ENCODE measurements around the gene PSME3IP1.
"Not testable (repeated sequence)": the region's sequence is repeated elsewhere in the genome, so short reads cannot be mapped to it uniquely, and the experiment has no call there.

Gene PSME3IP1, protein sequence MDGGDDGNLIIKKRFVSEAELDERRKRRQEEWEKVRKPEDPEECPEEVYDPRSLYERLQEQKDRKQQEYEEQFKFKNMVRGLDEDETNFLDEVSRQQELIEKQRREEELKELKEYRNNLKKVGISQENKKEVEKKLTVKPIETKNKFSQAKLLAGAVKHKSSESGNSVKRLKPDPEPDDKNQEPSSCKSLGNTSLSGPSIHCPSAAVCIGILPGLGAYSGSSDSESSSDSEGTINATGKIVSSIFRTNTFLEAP

DNA sequence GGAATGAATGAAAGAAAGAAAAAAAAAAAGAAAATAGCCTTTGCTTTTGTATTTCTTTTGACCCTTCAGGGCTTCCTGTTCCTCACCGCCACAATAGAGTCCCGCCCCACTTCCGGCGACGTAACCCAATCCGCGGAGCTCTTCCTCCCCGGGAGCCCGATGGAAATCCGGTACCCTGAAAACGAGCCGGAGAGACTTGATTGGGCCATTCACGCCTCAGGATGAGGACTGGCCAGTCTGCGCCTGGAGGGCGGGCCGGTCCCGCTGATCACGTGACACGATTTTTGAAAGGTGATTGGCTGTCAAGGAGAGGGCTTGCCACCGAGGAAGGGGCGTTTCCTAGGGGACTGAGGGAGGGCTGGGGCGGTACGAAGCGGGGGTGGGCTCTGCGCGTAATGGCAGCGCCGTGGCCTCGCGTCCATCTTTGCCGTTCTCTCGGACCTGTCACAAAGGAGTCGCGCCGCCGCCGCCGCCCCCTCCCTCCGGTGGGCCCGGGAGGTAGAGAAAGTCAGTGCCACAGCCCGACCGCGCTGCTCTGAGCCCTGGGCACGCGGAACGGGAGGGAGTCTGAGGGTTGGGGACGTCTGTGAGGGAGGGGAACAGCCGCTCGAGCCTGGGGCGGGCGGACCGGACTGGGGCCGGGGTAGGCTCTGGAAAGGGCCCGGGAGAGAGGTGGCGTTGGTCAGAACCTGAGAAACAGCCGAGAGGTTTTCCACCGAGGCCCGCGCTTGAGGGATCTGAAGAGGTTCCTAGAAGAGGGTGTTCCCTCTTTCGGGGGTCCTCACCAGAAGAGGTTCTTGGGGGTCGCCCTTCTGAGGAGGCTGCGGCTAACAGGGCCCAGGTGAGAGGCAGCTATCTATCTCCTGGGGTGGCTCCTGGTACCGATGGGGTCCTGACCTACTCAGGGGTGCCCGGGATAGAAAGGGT lies at the start of gene PSME3IP1, which contains the start of gene RSPRY1:
TSS of gene PSME3IP1 (minus strand) at position 95 of the 927 bp plus-strand sequence. CDS start 12,185 bp downstream, outside the sequence.
TSS of gene RSPRY1 (plus strand) at position 385 of the 927 bp plus-strand sequence. CDS start 18,330 bp downstream, outside the sequence.
- peak; percentile 100 for DNase-seq (ENCODE audit: low spot score)

DNA sequence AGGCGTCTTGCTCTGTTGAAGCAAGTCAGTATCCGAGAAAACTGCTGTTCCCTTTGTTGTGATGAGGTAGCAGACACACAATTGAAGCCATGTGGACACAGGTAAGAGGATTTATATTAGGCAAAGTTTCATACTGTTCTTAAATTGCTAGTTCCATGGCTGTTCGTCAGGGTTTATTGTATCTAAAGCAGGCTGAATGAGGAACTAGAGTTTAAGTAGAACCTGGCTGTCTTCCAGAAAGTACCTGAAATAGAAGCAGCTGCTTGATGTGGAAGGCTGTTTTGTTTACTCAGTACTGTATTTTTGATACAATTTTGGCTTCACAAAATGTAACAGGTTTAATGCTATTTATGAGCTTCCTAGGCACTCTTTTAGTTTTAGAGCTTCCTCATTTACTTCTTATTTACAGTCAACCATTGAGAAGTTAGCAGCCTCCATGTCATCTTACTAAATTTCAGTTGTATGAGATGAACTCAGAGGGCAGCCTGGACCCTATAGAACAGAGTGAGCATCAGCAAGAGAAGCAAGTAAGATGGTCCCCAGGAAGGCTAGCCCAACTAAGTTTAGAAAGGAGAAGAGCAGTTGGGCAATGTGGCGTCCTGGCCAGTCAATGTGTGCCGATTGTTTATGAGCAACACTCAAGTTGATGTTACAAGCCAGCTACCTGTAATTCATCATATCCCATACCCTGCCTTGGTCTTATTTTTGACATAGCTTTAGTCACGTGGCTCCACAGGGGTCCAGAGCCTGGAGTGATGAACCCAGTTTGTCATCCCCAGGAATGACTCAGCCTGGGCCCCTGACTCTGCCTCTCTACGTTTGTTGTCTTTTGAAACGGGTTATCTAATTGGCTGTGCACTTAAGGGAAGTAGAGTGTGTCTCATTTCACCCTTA lies 49.5 kb upstream of the PSME3IP1 start:
- no peak for DNase-seq (ENCODE audit: low spot score)

DNA sequence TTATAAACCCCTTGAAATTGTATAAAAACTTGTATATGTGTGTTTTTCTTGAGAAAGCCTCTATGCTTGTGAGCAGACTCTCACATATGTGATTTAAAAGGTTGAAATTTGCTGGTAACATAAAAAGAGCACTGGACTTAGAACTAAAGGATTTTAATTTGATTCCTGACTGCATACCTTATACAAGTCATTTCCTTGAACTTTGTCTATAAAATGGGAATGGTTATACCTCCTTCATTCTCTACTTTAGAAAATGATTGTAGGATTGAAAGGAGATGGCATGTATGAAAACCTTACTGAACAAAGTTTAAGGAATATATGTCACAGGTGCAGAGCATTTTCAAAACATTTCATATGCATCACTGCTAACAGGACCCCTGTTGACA lies 48.9 kb upstream of the PSME3IP1 start:
- DNase-seq (ENCODE audit: low spot score): no peak

DNA sequence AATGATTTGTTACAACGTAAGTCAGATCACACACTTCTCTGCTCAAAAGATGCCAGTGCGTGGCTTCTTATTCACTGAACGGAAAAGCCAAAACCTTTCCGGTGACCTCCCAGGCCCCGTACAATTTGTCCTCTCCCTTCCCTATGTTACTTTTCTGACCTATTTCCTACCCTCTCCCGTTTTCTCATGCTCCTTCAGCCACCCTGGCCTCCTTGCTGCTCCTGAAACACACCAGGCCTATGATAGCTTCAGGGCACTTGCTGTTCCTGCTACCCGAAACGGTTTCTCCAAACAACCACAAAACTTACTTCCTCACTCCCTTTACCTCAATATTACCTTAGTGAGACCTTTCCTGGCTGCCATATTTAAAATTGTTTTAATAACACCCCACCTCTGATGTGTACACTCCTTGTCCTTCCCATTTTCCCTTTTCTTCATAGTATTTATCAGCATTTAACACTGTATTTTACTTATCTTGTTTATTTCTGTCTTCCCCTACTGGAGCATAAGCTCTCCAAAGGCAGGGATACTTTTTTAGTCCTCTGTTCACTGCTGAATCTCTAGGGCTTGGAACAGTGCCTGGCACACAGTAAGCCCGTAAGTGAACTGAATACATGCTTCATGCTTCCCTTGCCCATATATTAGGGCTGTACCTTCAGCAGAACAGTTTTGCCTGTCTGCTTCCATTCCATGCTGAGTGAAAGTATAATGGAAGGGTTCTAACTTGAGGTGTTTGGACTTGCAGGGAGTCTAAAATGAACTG lies 48.3 kb upstream of the PSME3IP1 start:
- DNase-seq (ENCODE audit: low spot score): no peak

DNA sequence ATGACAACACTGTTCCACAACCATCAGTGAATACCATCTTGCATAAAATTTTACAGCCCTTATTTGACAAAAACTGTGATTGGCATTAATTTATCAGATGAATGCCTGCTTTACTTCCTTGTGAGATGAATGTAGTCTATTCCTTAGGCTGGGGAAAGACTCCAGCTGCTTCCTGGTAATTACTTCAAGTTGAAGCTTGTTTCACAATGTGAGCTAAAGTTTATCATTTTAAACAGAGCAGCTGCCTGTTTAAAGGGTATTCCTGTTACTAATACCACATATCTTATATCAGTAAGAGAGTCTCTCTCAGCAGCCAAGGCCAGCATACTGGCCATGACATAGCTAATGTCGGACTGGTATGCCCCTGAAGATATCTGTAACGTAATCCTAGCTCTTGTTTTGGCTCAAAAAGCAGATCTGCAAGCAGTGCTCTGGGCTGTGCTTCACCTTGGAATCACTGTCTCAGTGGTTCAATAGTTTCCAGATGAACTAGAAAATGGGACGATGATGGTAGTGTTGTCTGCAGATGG lies 46.0 kb upstream of the PSME3IP1 start:
- DNase-seq (ENCODE audit: low spot score): no peak

DNA sequence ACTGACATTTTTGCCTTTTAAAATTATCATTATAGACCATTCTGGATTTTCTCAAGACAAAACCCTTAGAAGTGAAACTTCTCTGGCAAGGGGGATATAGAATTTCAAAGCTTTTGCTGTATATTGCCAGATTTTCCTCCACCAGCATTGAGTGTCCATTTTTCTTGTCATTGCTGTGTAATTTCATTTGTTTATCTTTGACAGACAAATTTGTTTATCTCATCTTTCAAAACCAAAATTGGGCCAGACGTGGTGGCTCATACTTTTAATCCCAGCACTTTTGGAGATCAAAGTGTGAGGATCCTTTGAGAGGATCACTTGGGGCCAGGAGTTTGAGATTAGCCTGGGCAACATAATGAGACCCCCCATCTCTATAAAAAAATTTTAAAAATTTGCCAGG lies 43.2 kb upstream of the PSME3IP1 start:
- no peak for DNase-seq (ENCODE audit: low spot score)

- DNase-seq (ENCODE audit: low spot score): no peak
Observed at GRCh38 chr16:57226701-57227621, 41.1 kb upstream of the PSME3IP1 start.

GRCh38 chr16:57225978-57226377 lies 40.1 kb upstream of the PSME3IP1 start:
- no peak for DNase-seq (ENCODE audit: low spot score)

DNA sequence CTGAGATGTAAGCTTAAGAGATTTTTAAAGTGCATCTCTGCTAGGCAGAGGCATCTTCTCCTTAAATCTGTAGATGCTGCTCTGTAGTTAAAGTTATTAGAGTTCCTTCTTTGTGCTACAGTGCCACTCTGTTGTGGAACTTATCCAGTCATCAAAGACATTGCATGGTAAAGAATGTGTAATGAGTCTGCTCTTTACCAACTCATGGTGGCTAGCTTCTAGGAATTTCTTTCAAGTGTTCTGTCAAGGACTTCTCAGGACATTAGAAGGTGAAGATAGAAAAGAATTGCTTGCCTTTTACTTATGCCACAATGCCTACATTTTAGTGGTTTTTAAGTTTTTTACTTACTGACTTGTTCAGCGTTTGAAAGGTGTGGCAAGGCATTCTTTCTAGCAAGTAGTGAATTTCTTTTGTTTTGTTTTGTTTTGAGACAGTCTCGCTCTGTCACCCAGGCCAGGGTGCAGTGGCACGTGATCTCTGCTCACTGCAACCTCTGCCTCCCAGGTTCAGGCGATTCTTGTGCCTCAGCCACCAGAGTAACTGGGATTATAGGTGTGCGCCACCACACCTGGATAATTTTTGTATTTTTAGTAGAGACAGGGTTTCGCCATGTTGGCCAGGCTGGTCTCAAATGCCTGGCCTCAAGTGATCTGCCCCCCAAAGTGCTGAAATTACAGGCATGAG lies 39.0 kb upstream of the PSME3IP1 start:
- DNase-seq (ENCODE audit: low spot score): no peak

GRCh38 chr16:57223057-57223456 lies 37.2 kb upstream of the PSME3IP1 start:
- no peak for DNase-seq (ENCODE audit: low spot score)

GRCh38 chr16:57216968-57217367 lies 31.1 kb upstream of the PSME3IP1 start:
- DNase-seq (ENCODE audit: low spot score): no peak

GRCh38 chr16:57213462-57213861 lies 27.6 kb upstream of the PSME3IP1 start:
- no peak for DNase-seq (ENCODE audit: low spot score)

DNA sequence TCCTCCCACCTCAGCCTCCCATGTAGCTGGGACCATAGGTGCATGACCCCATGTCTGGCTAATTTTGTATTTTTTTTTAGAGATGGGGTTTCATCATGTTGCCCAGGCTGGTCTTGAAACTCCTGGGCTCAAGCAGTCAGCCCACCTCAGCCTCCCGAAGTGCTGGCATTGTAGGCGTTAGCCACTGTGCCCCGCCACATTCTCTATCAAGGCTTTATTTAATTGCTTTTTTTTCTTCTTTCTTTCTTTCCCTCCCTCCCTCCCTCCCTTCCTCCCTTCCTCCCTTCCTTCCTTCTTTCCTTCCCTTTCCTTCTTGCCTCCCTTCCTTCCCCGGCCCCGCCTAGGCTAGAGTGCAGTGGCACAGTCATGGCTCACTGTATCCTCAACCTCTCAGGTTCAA lies 23.9 kb upstream of the PSME3IP1 start:
- no peak for DNase-seq (ENCODE audit: low spot score)

DNA sequence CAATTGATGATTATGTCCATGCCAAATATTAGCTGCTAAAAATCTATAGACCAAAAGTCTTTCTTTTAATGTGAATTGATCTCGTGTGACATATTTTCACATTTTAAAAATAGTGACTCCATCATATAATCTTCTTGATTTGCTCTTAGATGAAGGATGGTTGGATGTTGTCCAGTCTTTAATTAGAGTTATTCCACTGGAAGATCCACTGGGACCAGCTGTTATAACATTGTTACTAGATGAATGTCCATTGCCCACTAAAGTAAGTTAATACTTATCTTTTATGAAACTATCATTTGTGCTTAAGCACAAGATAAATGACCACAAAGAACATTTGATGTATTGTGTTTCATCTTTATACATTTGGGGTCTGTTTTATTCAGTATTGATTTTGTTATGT lies 23.1 kb upstream of the PSME3IP1 start:
- DNase-seq (ENCODE audit: low spot score): no peak

GRCh38 chr16:57204675-57205074 lies 18.8 kb upstream of the PSME3IP1 start:
- no peak for DNase-seq (ENCODE audit: low spot score)

DNA sequence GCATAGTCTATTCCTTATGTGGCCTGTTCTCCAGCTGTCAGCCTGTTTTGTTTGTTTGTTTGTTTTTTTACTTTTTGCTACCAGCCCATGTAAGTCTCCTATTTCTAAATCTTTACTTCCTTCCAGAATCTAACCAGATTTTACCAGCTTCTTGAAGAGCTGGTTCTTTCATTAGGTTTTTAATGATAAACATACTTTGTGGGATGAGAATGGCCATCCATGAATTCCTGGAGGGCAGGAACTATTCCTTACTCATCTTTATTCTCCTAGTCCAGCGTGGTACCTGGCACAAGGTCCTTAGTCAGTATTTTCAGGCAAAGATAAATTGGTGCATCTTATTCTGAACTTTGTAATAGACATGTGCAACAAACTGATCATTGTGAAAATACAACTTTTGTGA lies 17.6 kb upstream of the PSME3IP1 start:
- no peak for DNase-seq (ENCODE audit: low spot score)

GRCh38 chr16:57202095-57202886 lies 16.5 kb upstream of the PSME3IP1 start:
- DNase-seq (ENCODE audit: low spot score): no peak

GRCh38 chr16:57200926-57201325 lies 15.1 kb upstream of the PSME3IP1 start:
- not testable (repeated sequence) for DNase-seq (ENCODE audit: low spot score)

- not testable (repeated sequence) for DNase-seq (ENCODE audit: low spot score)
Observed at GRCh38 chr16:57200321-57200720, 14.5 kb upstream of the PSME3IP1 start.

Measured in AG08396 (cell line).